Psoas muscle (tissue), 8 donors: ENCODE results near the gene KRT34. TPM values are rescaled to one million over a fixed set of nuclear protein-coding genes. Genes with fewer than 3 reads are reported as not detected.

Experiments used
- ATAC-seq, 4 donors: fragments of 200-7000 bp; cut with Tn5 transposase; one replicate each; pipeline ENCODE4 v1.9.1; 2020; ENCODE audit warnings: moderate library complexity in 3 of 4, mild to moderate bottlenecking in 2 of 4
- DNase-seq, 2 donors: peaks; one replicate each; pipeline ENCODE4 v3.0.0-alpha.2; 2020
- H3K27ac ChIP-seq: fragments of 200-600 bp; one replicate; pipeline ENCODE4 v1.8.0; 2022
- H3K27me3 ChIP-seq, 3 donors: fragments of 200-600 bp in 1 of 3; one replicate each; pipeline versions ENCODE4 v1.6.1 to v1.8.0; 2013 to 2022; ENCODE audit warnings: low read length in 2 of 3, mild to moderate bottlenecking in 2 of 3, moderate library complexity in 1 of 3; ENCODE audit not compliant: insufficient read depth in 3 of 3
- H3K36me3 ChIP-seq, 2 donors: fragments of 200-600 bp in 1 of 2; one replicate each; pipeline versions ENCODE4 v1.6.1 to v1.8.0; 2013 to 2022; ENCODE audit warnings: low read depth in 1 of 2, mild to moderate bottlenecking in 1 of 2, moderate library complexity in 1 of 2; ENCODE audit not compliant: insufficient read depth in 1 of 2
- H3K4me1 ChIP-seq: fragments of 200-600 bp; one replicate; pipeline ENCODE4 v1.8.0; 2022
- H3K4me3 ChIP-seq: fragments of 200-600 bp; one replicate; pipeline ENCODE4 v1.8.0; 2022; ENCODE audit warnings: mild to moderate bottlenecking
- H3K9me3 ChIP-seq: fragments of 200-600 bp; one replicate; pipeline ENCODE4 v1.8.0; 2022
- WGBS, 3 donors: extraction: QIAGEN DNeasy Blood & Tissue Kit; methylation state at CpG; one replicate each; pipeline versions ENCODE4 v1.1.6 to v1.1.7; 2013; 5-methylcytosine and 5-hydroxymethylcytosine counted together
- intact Hi-C, 2 donors: fragments of 100-400 bp; cut with DNase I; formaldehyde crosslinking; loops; one replicate each; pipeline versions ENCODE4 v1.11.0 to v1.14.2; 2022
- polyA plus RNA-seq, 3 donors: library from polyadenylated mRNA; stranded (reverse); fragments of 200-250 nt; gene quantifications; one replicate each; pipeline ENCODE4 v1.2.3, GENCODE V29; 2013
- total RNA-seq, 4 donors: library from RNA; stranded (reverse); fragmentation: NEBNext Ultra II Directional in 2 of 4; extraction: Animal tissue kit (Norgen Biotek cat#: 25700) in 2 of 4; gene quantifications; one replicate each; pipeline versions ENCODE4 v1.2.1 to v1.2.4, GENCODE V29; 2021 to 2023
- TF ChIP-seq, protein P1 (sequence below): fragments of 200-600 bp; IDR thresholded peaks from one replicate; pipeline ENCODE4 v1.8.0; 2022; ENCODE audit warnings: antibody characterized with exemption
- donor health status: healthy with polysubstance abuse.
- donor health status: DM: no; HTN: no; CAD: no; lungs with moderate emphysema.
- donor health status: Bipolar disorder and iron deficiency.
- donor health status: healthy.
- donor health status: DM: yes; HTN: yes; CAD: no.
- donor health status: DM: no; HTN: no; CAD: no.
- donor health status: DM: no; HTN: no; CAD: no.
- donor health status: DM: yes; HTN: yes; CAD: no.

KRT34 gene
- total and polyA plus RNA-seq, 7 donors: not detected

DNA sequence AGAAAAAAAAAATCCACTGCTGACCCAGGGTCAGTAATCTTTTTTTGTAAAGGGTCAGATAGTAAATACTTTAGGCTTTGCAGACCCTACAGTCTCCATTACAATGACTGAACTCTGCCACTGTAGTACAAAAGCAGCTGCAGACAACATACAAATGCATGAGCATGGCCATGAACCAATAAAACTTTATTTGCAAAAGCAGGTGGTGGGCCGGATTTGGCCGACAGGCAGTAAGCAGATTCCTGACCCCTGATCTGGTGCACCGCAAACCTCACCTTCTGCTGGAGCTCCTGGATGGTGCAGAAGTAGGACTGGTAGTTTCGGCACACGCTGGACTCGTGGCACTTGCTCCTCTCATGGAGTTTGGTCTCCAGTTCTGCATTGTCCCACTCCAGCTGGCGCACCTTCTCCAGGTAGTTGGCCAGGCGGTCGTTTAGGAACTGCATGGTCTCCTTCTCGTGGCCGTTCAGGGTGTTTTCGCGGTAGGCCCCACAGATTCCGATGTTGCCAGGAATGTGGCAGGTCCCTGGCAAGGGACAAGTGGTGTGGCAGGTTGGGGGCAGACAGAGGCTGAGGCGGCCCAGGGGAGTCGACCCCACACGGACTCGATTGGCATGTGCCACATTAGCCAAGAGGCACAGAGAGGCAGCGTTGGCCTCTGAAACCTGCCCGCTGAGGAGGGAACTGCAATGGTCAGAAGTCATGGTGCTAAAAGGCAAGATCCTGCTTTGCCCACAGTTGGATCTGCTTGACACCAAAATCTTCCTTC is 29.1 kb upstream of the KRT34 start:
- TF ChIP-seq, protein P1, sequence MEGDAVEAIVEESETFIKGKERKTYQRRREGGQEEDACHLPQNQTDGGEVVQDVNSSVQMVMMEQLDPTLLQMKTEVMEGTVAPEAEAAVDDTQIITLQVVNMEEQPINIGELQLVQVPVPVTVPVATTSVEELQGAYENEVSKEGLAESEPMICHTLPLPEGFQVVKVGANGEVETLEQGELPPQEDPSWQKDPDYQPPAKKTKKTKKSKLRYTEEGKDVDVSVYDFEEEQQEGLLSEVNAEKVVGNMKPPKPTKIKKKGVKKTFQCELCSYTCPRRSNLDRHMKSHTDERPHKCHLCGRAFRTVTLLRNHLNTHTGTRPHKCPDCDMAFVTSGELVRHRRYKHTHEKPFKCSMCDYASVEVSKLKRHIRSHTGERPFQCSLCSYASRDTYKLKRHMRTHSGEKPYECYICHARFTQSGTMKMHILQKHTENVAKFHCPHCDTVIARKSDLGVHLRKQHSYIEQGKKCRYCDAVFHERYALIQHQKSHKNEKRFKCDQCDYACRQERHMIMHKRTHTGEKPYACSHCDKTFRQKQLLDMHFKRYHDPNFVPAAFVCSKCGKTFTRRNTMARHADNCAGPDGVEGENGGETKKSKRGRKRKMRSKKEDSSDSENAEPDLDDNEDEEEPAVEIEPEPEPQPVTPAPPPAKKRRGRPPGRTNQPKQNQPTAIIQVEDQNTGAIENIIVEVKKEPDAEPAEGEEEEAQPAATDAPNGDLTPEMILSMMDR: no peak
- no peak for DNase-seq
- H3K36me3 ChIP-seq: no peaks in the 10 kb centered on the region

DNA sequence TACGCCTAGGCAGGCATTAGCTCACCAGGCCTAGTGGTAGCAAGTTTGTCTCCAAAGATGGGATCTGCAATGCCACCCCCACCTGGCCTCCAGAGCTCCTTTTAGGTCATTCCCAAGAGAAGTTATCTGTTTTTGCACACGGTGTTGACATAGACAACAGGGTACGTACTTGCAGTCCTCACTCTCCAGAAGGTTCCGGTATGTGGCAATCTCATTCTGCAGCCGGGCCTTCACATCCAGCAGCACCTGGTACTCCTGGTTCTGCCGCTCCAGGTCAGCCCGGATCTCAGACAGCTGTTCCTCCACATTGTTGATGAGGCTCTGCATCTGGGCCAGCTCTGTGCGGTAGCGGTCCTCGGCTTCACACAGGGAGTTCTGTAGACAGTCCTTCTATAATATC is 25.1 kb upstream of the KRT34 start:
- no peaks in the 10 kb centered on the region for H3K4me1 ChIP-seq
- no peak for DNase-seq
- intact Hi-C loops: no loop called here
- ATAC-seq: no peak
- TF ChIP-seq, protein P1: no peak
- no peaks in the 10 kb centered on the region for H3K9me3 ChIP-seq
- H3K27ac ChIP-seq: no peak overlapping the region
- WGBS, 3 donors: 86 to 96% (median 90%) methylated on average over 10 of the region's 10 CpGs
- no peaks in the 10 kb centered on the region for H3K27me3 ChIP-seq
- H3K4me3 ChIP-seq: no peak overlapping the region
- no peaks in the 10 kb centered on the region for H3K36me3 ChIP-seq

More for the DNA sequence above, 29.1 kb upstream of the KRT34 start:
- H3K27ac ChIP-seq: no peak overlapping the region
- no peak for ATAC-seq
- peaks cover 1% of the 10 kb centered on the region for H3K4me1 ChIP-seq
- no peaks in the 10 kb centered on the region for H3K27me3 ChIP-seq
- WGBS, 3 donors: 93 to 96% (median 94%) methylated on average over 20 of the region's 20 CpGs
- no peaks in the 10 kb centered on the region for H3K9me3 ChIP-seq
- intact Hi-C loops: loop anchor here in 1 of 2 donors (10.0 kb wide), 1 partner anchor 234 kb away; no protein-coding TSS in a partner anchor
- no peak overlapping the region for H3K4me3 ChIP-seq

DNA sequence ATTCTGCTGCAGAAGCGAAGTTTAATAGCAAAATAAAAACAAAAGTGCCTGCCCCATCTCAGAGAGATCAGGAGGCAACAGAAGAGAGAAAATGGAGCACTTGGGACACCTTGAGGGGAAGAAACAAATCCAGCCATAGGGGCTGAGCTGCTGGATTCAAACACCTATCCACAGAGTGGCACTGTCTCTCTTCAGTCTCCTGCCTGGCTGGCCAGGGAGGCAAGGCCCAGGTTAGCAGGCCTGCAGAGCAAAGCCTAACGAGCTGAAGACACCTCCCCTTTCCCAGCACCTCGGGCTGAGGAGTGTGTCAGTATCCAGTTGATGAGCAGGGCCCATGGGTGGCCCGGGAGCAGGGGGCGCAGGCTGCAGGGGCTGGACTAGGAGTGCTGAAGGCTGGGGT is 24.1 kb upstream of the KRT34 start:
- H3K9me3 ChIP-seq: no peaks in the 10 kb centered on the region
- DNase-seq (no peak), ATAC-seq (peak in 2 of 4 donors; percentile 27 to 53)
- H3K36me3 ChIP-seq: no peaks in the 10 kb centered on the region
- TF ChIP-seq, protein P1: no peak
- H3K4me3 ChIP-seq: no peak overlapping the region
- H3K27ac ChIP-seq: no peak overlapping the region
- WGBS, 3 donors: 57 to 69% (median 64%) methylated on average over 5 of the region's 5 CpGs
- H3K4me1 ChIP-seq: no peaks in the 10 kb centered on the region
- H3K27me3 ChIP-seq: no peaks in the 10 kb centered on the region
- intact Hi-C loops: no loop called here

DNA sequence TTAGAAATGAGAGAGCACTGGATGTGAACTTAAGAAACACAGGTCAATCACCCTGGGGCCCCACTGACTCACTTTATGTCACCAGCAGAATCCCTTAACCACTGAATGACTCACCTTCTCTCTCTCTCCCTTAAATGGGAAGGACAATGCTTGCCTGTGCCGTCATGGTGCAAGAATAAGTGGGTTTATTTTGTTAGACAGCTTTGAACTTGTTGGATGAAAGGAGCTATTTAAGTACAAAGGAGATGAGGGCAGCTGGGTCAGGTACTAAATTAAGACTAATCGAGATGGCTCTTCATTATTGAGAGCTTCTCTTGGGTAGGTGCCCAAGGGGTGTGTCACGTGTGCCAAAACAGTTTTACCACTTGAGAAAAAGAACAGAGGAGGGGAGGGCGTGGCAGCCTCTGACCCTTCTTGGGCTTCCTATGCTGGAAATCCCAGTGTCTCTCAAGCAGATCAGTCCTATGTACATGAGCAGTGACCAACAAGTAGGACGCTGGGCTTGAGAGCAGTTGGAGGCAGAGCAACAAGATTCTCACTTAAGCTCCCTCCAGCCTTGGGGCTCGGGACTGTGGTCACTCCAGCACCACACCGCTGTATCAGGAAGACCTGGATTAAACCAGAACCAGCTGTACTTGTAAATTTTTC is 22.0 kb upstream of the KRT34 start:
- TF ChIP-seq, protein P1: no peak
- H3K4me3 ChIP-seq: no peak overlapping the region
- H3K9me3 ChIP-seq: no peaks in the 10 kb centered on the region
- intact Hi-C loops: no loop called here
- H3K27ac ChIP-seq: no peak overlapping the region
- no peaks in the 10 kb centered on the region for H3K36me3 ChIP-seq
- no peaks in the 10 kb centered on the region for H3K4me1 ChIP-seq
- DNase-seq (no peak), ATAC-seq (peak; percentile 48 to 82 (median 78))
- 54 to 65% (median 54%) methylated on average over 7 of the region's 7 CpGs for WGBS, 3 donors
- H3K27me3 ChIP-seq: no peaks in the 10 kb centered on the region
